ENCODE data around the gene C5orf22. TPM values are rescaled to one million over a fixed set of nuclear protein-coding genes. Genes with fewer than 3 reads are reported as not detected.

The C5orf22 gene
- total RNA-seq, 1 experiment from 2014 or later: 39.0 TPM

DNA sequence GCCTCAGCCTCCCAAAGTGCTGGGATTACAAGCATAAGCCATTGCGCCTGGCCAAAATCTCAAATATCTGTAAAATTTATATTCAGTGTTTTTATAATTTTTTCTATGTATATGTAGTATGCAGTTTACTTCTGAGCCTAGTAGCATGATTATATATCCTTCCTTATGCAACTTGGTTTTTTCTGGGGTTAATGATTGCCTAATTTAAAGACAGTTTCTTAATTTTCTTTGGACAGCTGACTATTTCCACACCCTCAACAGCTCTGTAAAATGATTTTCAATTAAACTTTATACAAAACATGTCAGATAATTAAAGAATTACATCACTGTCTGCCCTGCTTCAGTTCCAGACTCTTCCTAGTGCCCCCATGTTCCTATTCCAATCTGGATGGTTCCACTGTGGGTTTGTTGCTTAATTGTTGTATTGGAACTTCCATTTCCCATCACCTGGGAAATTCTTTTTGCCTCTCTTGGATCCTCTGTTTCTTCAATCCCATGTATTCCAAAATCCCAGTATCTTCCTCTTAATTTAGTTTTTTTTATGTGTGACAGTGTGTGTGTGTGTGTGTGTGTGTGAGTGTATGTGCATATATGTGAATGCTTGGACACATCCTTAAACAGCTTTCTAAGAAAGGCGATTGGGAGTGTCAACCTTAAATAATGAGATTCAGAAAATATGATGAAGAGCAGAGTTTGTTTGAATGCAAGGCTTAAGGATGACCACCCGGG, 53.2 kb downstream of the C5orf22 start:
- intact Hi-C loops (cut with micrococcal nuclease; ENCODE audit: unreplicated experiment): no loop called here
- H3K36me3 ChIP-seq (ENCODE audit: control insufficient read depth, insufficient read depth, low read length): no peaks in the 10 kb centered on the region
- no peaks in the 10 kb centered on the region for H3K4me1 ChIP-seq (ENCODE audit: control insufficient read depth, insufficient read depth, low read length)
- ATAC-seq: no peak
- no TSS peak for BruUV-seq (replicated peaks)
- H3K27me3 ChIP-seq (ENCODE audit: control insufficient read depth, insufficient read depth, low read length): peaks cover 27% of the 10 kb centered on the region
- TF ChIP-seq POLR2AphosphoS5 (IDR thresholded peaks at IDR 0.05; ENCODE audit: low read depth, low read length) (no peak), TCF7L2 (IDR thresholded peaks at IDR 0.05; ENCODE audit: low read depth, low read length) (no peak), REST (IDR thresholded peaks at IDR 0.05; ENCODE audit: insufficient read depth in 1 of 2, low read depth in 2 of 2, low read length in 1 of 2) (no peak), SIN3A (IDR thresholded peaks at IDR 0.05; ENCODE audit: borderline replicate concordance, insufficient read depth, low read depth, low read length) (no peak)
- TF ChIP-seq, protein P1, sequence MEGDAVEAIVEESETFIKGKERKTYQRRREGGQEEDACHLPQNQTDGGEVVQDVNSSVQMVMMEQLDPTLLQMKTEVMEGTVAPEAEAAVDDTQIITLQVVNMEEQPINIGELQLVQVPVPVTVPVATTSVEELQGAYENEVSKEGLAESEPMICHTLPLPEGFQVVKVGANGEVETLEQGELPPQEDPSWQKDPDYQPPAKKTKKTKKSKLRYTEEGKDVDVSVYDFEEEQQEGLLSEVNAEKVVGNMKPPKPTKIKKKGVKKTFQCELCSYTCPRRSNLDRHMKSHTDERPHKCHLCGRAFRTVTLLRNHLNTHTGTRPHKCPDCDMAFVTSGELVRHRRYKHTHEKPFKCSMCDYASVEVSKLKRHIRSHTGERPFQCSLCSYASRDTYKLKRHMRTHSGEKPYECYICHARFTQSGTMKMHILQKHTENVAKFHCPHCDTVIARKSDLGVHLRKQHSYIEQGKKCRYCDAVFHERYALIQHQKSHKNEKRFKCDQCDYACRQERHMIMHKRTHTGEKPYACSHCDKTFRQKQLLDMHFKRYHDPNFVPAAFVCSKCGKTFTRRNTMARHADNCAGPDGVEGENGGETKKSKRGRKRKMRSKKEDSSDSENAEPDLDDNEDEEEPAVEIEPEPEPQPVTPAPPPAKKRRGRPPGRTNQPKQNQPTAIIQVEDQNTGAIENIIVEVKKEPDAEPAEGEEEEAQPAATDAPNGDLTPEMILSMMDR (IDR thresholded peaks at IDR 0.05): no peak
- H3K4me3 ChIP-seq (ENCODE audit: low read depth in 2 of 2, low read length in 2 of 2): no peak overlapping the region
- no peaks in the 10 kb centered on the region for H3K9me3 ChIP-seq (ENCODE audit: control insufficient read depth, insufficient read depth, low read depth, low read length)
- ChIA-PET POLR2A (no interaction called here), CTCF (no interaction called here)
- DNase-seq (ENCODE audit: low read depth, low spot score): no peak
- in situ Hi-C loops (cut with HindIII; ENCODE audit: low pct_unique_long_range_greater_than_20kb, low sequenced_read_pairs): no loop called here
- no peak overlapping the region for H3K27ac ChIP-seq (ENCODE audit: low read length)

- no peak for DNase-seq (ENCODE audit: low read depth, low spot score)
- Histone ChIP-seq H3K4me1 (ENCODE audit: control insufficient read depth, insufficient read depth, low read length) (no peaks in the 10 kb centered on the region), H3K27me3 (ENCODE audit: control insufficient read depth, insufficient read depth, low read length) (peaks cover 26% of the 10 kb centered on the region), H3K27ac (ENCODE audit: low read length) (no peak overlapping the region), H3K36me3 (ENCODE audit: control insufficient read depth, insufficient read depth, low read length) (no peaks in the 10 kb centered on the region), H3K4me3 (ENCODE audit: low read depth in 2 of 2, low read length in 2 of 2) (no peak overlapping the region), H3K9me3 (ENCODE audit: control insufficient read depth, insufficient read depth, low read depth, low read length) (no peaks in the 10 kb centered on the region)
- no TSS peak for BruUV-seq (replicated peaks)
- POLR2A ChIA-PET: no interaction called here
- intact Hi-C loops (cut with micrococcal nuclease; ENCODE audit: unreplicated experiment): no loop called here
- no peak for TF ChIP-seq POLR2AphosphoS5 (IDR thresholded peaks at IDR 0.05; ENCODE audit: low read depth, low read length)
- no peak for TF ChIP-seq SIN3A (IDR thresholded peaks at IDR 0.05; ENCODE audit: borderline replicate concordance, insufficient read depth, low read depth, low read length)
- no peak for TF ChIP-seq TCF7L2 (IDR thresholded peaks at IDR 0.05; ENCODE audit: low read depth, low read length)
- TF ChIP-seq, protein P1 (IDR thresholded peaks at IDR 0.05): no peak
- TF ChIP-seq REST (IDR thresholded peaks at IDR 0.05; ENCODE audit: insufficient read depth in 1 of 2, low read depth in 2 of 2, low read length in 1 of 2): no peak
- in situ Hi-C loops (cut with HindIII; ENCODE audit: low pct_unique_long_range_greater_than_20kb, low sequenced_read_pairs): no loop called here
- no peak for ATAC-seq
- CTCF ChIA-PET: no interaction called here
Observed at GRCh38 chr5:31585895-31586270, 53.8 kb downstream of the C5orf22 start.

All from Panc1 (cell line).